Measurements from ENCODE around the gene SNORC.

- TF ChIP-seq CTCF (IDR thresholded peaks at IDR 0.05) (no peak), POLR2A (IDR thresholded peaks at IDR 0.05) (no peak)
These were observed 16.0 kb upstream of the SNORC start for GRCh38 chr2:232854082-232854481.

Data from lower leg skin (tissue), 3 donors.